ENCODE results near the gene NOX3. TPM values are rescaled to one million over a fixed set of nuclear protein-coding genes. Genes with fewer than 3 reads are reported as not detected.

NOX3 gene, protein sequence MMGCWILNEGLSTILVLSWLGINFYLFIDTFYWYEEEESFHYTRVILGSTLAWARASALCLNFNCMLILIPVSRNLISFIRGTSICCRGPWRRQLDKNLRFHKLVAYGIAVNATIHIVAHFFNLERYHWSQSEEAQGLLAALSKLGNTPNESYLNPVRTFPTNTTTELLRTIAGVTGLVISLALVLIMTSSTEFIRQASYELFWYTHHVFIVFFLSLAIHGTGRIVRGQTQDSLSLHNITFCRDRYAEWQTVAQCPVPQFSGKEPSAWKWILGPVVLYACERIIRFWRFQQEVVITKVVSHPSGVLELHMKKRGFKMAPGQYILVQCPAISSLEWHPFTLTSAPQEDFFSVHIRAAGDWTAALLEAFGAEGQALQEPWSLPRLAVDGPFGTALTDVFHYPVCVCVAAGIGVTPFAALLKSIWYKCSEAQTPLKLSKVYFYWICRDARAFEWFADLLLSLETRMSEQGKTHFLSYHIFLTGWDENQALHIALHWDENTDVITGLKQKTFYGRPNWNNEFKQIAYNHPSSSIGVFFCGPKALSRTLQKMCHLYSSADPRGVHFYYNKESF
- not detected in 2 replicates for total RNA-seq

DNA sequence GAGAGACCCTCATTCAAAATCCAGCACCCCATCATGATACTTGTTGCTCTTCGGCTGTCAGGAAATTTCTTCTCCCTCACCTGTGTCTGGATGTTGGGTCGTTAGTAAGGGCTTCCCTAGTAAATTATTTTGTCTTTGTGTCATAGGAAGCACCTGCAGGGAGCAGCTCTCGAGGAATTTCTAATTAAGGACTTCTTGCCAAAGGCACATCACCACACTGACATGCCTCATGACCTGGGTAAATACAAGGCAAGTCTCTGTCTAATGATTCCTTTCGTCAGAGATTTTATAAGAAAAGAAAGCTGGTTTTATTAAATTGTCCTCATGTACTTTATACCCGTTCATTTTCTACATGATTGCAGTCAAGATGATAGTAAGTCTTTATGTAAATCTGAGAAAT is at the start of gene NOX3:
Gene NOX3, minus strand, starts transcription at position 74 of the 400 bp plus-strand sequence. Its CDS starts 39 bp downstream, at position 35.

Other genes starting within 250 kb of the NOX3 start
- gene CLDN20, start 191.8 kb downstream of the NOX3 start, total RNA-seq: 0.14 TPM in 1 of 2 replicates, not detected in the other
- gene TFB1M, start 141.4 kb downstream of the NOX3 start, total RNA-seq: 14.3 and 15.9 TPM in 2 replicates